COLO668 (cell line): ENCODE data around the gene TSC22D2.

Experiments used
- DNase-seq: peaks from one replicate; lab custom pipeline; 2025; ENCODE audit not compliant: unreplicated experiment; lab: John Stamatoyannopoulos, UW

TSC22D2 gene

DNA sequence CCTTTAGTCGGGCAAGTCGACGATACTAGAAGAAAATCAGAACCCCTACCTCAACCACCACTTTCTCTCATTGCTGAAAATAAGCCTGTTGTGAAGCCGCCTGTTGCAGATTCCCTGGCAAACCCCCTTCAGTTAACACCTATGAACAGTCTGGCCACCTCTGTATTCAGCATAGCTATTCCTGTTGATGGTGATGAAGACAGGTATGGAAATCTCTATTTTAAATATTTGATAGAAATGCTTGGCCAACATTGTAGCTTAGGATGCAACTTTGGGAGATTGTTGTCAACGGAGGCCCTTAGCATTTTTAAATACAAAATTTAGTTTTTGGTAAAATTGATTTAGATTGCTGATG is 3.0 kb downstream of the TSC22D2 start:
- no peak for DNase-seq

GRCh38 chr3:150411546-150411945 is 3.4 kb downstream of the TSC22D2 start:
- DNase-seq: no peak

GRCh38 chr3:150411976-150412375 is 3.9 kb downstream of the TSC22D2 start:
- DNase-seq: no peak

DNA sequence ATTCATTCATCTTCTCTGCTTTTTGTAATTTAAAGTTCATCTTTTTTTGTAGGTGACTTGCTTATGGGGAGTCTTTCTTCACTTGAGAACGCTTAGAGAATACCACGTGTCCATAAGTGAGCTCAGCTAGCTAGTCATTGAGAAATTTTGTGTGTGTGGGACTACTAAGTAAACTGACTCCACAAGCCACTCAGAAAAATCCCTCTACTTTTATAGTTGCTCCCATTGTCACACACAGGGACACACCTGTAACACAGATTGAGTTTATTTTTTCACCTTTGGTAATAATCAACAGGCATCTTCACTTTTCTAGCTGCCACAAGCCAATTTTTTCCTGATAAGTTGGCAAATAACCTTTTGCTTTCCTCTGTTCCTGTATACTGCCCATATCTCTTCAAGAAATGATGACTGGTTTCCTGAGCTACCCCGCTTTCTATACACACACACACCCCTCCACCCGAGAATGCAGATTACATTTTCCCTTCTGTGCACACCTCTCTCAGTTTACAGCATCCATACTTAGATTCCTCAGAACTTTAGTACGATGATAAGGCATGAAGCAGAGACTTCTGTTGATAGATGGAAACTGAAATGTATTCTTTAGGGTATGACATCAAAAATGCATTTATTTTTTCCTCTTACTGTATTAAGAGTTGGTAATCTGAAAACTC is 4.6 kb downstream of the TSC22D2 start:
- DNase-seq: no peak

- no peak for DNase-seq
Measured at GRCh38 chr3:150414258-150414657, 6.2 kb downstream of the TSC22D2 start.

DNA sequence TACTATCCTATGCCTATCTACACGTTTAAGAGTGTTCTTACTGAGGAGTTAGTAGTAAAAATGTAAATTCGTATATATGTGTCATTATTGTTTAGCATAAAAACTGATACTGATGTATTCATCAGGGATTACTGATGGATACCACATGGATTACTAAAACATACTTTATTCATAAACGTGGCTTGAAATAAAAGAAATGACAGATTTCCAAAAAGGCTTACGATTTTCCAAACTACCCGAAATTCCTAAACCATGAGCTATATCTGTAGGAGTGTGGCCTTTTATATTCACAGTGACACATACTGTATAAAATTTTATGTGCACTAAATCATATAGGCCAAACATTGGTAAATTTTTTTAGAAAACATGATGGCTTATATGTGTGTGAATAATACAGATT is 6.9 kb downstream of the TSC22D2 start:
- no peak for DNase-seq

DNA sequence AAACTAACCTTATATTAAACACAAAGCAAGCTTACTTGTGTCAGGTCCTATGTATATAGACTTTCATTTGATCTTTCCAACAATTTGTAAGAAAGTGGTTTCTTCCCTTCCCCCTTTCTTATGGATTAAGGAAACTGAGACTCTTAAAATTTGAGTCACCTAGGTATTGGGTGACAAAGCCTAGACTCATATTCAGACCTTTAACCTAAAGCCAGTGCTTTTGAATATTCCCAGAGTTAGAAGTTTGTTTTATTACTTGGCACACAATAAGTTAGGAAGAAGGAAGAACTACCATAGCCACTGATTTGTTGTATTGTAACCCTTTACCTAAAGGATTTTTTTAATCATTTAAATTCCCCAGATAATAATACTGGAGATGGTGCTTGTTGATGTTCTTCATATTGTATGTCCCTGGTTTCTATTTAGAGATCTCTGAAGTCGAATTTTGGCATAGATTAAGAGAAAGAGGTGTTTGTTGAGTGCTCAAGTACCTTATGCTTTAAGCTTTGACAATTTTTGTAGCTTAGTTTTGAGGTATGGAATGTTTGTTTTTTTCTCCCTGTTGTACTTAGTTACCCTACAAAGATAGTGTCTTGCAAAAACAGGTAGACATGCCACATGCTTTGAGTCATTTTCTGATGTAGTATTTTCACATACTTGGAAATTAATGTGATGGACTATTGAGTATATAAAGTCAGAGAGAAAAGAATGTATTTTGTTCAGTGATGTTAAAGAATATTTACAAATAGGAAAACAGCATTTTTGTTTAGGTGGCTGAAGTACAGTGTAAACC is 11.2 kb downstream of the TSC22D2 start:
- no peak for DNase-seq

GRCh38 chr3:150419959-150420358 is 11.9 kb downstream of the TSC22D2 start:
- DNase-seq: no peak

- DNase-seq: no peak
Measured at GRCh38 chr3:150421256-150421655, 13.2 kb downstream of the TSC22D2 start.

DNA sequence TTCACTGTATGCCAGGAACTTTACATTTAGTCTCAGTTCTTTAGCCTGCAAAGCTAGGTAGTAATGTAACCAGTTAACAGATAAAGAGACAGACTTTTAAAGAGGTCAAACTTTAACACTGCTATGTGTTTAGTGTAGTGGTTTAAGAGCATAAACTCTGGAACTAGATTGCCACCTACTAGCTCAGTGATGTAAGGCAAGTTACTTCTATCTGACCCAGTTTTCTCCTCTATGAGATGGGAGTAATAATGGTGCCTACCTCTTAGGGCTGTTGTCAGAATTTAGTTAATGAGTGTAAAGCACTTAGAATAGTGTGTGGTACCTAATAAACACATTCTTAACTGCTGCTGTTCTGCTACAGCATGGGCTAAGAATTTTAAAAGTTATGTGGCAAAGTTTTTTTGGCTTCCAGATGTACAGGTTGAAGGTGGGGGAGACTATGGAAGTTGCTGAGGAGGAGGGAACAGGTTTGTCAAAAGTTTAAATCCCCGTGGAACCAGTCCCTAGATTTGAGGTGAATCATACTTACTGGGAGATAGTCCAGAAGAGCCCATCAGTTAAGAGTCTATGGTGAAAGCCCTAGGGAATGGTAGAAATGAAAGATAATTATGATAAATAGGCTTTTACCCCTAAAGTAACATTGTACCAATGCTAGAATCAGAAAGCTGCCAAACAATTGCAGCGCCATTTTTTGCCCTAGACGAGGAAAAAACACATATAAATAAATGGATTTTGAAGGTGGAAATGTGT is 13.9 kb downstream of the TSC22D2 start:
- no peak for DNase-seq

DNA sequence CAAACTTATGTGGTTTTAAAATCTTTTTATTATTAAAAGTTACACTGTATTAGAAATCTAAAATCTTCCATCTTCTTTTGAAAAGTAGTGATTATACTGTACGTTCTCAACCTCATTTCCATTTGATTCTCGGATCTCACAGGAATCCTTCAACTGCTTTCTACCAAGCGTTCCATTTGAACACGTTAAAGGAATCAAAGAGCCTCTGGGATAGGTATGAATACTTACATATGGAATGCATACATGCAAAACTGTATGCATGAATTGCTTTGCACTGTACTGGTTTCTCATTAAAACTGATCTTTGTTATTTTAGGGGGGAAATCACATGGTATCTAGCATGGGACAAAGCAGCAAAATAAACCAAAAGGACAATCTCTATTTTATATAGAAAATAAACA is 14.8 kb downstream of the TSC22D2 start:
- no peak for DNase-seq

- no peak for DNase-seq
Measured at GRCh38 chr3:150423761-150424160, 15.7 kb downstream of the TSC22D2 start.

DNA sequence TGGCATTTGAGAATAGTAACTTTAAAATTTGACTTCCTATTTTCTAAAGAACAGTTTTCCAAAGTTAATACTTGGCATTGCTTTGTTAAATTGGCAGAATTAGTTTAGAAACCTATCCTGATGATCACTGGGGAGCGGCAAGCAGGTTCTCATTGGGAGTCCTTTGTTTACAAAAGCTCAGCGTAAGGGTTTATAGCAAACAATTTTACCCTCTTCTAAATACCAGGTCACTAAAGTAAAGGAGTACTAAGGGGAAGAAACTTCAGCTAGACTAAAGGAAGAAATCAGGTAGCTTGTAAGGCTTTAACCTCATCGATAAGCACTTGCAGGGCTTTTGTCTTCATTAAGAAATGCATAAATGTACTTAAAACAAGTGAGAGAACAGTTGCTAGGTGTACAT is 18.2 kb downstream of the TSC22D2 start:
- no peak for DNase-seq

GRCh38 chr3:150428562-150428961 is 20.5 kb downstream of the TSC22D2 start:
- no peak for DNase-seq

- no peak for DNase-seq
Measured at GRCh38 chr3:150429767-150430671, 21.9 kb downstream of the TSC22D2 start.

DNA sequence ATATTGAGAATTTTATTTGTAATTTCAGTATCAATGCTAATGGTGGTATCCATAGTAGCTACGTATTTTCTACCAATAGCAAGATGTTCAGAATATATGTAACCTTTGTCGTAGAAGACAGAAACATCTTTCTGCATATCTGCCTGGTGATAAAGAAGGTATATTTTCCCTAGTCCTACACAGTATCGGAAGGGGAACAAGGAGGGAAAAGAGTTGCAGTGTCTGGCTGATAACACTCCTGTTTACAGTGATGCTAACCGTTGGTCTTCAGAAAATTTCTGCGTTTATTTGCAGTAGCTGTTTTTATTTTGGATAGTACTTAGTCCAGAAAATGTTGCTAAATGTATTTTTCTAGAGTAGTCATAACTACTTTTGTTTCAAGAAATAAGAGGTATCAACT is 25.2 kb downstream of the TSC22D2 start:
- no peak for DNase-seq

DNA sequence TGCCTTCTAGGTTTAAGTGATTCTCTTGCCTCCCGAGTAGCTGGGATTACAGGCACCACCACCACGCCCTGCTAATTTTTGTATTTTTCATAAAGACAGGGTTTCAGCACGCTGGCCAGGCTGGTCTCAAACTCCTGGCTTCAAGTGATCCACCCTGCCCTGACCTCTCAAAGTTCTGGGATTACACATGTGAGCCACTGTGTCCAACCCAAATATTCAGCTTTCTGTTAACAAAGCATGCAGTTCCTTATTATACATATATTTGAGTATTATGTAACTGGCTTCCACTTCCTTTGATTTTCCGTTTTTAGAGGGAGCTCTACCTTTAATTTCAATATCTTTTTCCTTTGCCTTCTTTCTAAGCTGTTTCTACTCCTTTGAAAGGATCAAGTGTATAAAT is 26.1 kb downstream of the TSC22D2 start:
- DNase-seq: no peak

DNA sequence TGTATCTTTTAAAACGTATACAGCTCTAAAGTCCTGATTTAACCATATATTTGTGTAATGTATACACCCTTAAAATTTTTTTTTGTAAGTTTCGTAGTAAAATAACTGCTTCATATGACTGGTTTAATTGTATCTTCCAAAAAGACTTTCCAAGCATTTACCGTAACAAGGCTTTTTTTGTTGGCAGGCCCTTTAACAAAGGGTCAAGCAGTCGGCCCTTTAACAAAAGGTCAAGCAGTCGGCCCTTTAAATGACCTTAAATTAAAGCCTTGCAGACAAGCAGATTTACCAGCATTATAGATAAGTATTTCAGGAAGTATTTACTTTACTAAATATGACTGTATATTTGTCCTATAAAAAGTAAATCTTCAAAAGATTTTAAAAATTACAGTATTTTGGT is 28.1 kb downstream of the TSC22D2 start:
- DNase-seq: no peak

- no peak for DNase-seq
Measured at GRCh38 chr3:150439657-150440056, 31.6 kb downstream of the TSC22D2 start.

DNA sequence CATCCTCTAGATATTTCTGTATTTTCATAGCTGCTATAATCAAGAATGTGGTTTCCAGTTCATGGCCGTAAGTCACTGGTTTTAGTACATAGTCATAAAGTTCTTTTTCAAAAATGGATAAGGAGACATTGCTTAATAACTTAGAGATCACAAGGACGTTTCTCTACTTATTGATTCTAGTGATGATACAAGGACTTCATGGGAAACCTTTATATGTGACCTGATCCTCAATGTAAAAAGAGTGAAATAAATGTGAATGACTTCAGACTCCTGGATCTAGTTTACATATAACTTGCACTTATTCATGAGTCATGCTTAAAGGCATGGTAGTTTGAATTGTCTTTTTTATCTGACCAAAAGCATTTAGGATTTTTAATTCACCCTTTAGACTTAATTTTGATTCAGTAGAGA is 35.2 kb downstream of the TSC22D2 start:
- DNase-seq: no peak

DNA sequence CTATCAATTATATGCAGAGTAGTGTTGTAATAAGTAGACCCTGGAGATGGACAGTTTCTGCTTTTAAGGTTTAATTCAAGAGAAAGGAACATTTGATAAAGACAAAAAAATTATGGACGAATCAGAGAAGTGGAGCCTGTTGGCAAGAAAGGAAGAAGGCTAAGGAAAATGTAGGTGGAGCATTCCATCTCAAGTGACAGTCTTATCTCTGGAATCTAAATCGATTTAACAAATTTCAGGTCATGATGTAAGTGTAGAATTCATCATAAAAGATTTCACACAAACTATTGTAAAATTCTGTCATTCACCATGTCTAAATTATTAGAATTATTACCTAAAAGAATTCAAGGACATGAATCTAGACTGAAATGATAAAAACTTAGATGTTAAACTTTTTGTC is 36.3 kb downstream of the TSC22D2 start:
- no peak for DNase-seq
